DMS153 treated with DMSO at 0.1 percent for 48 hours (cell line): ENCODE data around the gene INF2.

ENCODE experiments used
- DNase-seq: peaks from one replicate; lab custom pipeline; 2025; ENCODE audit not compliant: unreplicated experiment; lab: John Stamatoyannopoulos, UW

Gene INF2

GRCh38 chr14:104768437-104769323 is 79.3 kb downstream of the INF2 start:
- peak; percentile 16 for DNase-seq

DNA sequence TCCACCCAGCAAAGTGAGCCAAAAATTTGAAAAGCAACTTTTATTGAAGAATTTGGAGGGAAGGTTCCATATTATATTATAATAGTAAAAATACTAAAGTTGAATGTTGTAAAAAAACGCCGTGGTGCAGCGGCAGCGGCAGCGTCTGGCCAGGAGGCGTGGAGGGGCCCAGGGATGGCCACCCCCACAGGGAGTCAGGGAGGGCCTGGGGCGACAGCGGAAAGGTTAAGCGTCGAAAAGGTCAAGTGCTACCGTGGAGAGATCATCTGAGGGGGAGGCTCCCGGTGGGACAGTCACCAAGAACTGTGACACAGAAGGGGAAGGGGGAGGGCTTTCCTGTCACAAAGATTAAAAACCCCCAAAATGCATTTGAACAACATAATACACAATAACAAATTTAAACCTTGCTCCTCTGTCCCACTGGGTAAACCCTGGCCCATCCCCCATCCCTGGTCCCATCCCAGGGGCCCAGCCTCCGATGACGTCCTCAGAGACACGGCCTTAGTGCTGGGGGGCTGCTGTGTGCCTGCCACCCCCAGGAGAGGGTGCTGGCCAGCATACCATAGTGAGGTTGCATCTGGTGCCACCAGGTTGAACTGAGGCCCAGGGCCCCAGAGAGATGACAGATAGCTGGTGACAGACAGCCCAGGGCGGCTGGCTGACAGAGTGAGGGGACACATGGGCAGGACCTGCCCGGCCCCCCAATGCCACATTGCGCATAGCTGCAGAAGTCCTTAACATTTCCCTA is 80.1 kb downstream of the INF2 start:
- no peak for DNase-seq

- DNase-seq = no peak
These were observed 80.7 kb downstream of the INF2 start for GRCh38 chr14:104770072-104770579.

GRCh38 chr14:104770851-104771272 is 81.4 kb downstream of the INF2 start:
- DNase-seq = no peak

GRCh38 chr14:104771374-104771773 is 82.0 kb downstream of the INF2 start:
- no peak for DNase-seq
